HG03060 (cell line): ENCODE results near the gene NDUFA7.
"Not testable (repeated sequence)": the region's sequence is repeated elsewhere in the genome, so short reads cannot be mapped to it uniquely, and the experiment has no call there.

Experiments
- ATAC-seq: cut with Tn5 transposase; IDR thresholded peaks from one replicate; pipeline ENCODE4 v1.9.1; 2021; ENCODE audit warnings: low read depth, moderate number of reproducible peaks; ENCODE audit not compliant: unreplicated experiment

The NDUFA7 gene

DNA sequence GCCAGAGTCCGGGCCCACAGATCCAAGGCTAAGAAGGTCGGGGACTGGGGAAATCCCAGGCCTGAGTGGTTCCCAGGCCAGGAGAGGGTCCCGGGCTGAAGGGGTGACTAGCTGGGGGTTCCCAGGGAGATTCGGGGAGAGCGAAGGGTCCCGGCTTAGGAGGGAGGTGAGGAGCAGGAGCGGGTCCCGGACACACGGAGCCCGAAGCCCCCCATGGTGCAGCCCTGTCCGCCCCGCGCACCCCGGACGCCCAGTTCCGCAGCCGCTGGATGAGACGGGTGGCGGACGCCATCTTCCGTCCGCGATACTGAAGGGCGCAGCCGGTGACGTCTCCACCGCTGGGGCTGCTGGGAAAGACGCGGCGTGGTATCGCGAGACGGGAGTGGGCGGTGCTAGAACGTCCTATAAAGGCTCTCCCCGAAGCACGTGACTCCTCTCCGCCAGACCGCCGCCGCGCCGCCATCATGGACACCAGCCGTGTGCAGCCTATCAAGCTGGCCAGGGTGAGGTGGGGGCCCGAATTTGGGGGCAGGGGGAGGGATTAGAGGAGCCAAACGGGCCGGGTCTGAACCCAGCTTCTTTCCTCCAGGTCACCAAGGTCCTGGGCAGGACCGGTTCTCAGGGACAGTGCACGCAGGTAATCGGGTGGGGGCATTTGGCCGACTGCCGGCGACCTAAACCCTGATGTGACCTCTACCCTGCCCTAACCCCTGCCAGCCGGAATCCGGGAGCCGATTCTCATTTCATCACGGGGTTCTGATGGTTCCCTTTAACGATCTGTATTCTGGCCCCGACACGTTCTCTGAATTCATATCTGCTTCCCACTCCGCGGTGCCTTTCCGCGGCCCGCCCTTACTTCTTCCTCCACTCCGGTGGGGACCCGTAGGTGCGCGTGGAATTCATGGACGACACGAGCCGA, at the start of gene NDUFA7, which contains the start of gene RPS28:
TSS of gene NDUFA7 (minus strand) at position 309 of the 919 bp plus-strand sequence. CDS start at position 292, 17 bp downstream.
TSS of gene RPS28 (plus strand) at position 430 of the 919 bp plus-strand sequence. CDS start at position 465, 35 bp downstream.
- peak; percentile 65 for ATAC-seq

DNA sequence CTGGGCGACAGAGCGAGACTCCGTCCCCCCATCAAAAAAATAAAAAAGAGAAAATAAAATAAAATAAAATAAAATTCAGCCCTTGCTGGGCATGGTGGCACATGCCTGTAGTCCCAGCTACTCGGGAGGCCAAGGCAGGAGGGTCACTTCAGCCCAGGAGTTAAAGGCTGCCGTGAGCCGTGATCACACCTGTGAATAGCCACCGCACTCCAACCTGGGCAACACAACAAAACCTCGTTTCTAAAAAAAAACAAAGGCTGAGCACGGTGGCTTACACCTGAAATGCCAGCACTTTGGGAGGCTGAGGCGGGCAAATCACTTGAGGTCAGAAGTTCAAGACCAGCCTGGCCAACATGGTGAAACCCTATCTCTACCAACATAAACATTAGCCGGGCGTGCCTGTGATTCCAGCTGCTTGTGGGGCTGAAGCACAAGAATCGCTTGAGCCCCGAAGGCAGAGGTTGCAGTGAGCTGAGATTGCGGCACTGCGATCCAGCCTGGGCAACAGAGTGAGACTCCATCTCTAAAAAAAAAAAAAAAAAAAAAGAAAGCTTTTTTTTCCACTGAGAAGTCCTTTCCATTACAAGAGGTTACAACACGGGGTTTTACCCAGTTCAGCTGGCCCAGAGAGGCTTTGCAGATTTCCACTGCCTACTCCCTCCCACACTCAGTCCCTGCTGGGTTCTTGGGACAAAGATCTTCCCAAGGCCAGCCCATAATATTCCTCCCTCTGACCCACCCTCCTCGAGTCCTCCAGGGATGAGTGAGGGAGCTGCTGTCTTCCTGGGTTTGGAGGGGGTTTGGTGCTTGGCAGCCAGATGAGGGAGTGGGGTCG, 49.2 kb upstream of the NDUFA7 start:
- no peak for ATAC-seq

GRCh38 chr19:8367327-8368001, 46.3 kb upstream of the NDUFA7 start:
- no peak for ATAC-seq

GRCh38 chr19:8366961-8367326, 45.8 kb upstream of the NDUFA7 start:
- no peak for ATAC-seq

- no peak for ATAC-seq
Observed at GRCh38 chr19:8366121-8366581, 45.0 kb upstream of the NDUFA7 start.

DNA sequence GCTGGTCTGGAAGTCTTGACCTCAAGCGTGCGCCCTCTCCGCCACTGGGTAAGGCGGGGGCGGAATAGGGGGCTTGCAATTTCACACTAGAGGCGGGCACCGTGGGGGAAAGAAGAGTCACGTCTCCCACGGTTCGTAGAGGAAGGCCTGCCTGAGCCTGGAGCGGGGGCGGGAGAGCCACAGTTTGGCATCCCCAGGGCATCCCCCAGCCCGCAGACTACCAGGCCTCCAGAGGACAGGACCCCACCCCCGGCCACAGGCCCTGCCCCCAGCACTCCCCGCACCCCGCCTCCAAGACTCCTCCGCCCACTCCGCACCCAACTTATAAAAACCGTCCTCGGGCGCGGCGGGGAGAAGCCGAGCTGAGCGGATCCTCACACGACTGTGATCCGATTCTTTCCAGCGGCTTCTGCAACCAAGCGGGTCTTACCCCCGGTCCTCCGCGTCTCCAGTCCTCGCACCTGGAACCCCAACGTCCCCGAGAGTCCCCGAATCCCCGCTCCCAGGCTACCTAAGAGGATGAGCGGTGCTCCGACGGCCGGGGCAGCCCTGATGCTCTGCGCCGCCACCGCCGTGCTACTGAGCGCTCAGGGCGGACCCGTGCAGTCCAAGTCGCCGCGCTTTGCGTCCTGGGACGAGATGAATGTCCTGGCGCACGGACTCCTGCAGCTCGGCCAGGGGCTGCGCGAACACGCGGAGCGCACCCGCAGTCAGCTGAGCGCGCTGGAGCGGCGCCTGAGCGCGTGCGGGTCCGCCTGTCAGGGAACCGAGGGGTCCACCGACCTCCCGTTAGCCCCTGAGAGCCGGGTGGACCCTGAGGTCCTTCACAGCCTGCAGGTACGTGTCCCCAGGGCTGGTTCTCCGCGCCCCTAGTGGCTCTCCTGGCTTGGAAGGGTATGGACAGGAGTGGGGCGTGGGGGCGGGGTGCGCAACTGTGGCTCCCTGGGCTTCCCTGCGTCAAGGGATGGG, 42.9 kb upstream of the NDUFA7 start, which contains the start of gene ANGPTL4:
TSS of gene ANGPTL4 (plus strand) at position 353 of the 969 bp plus-strand sequence. CDS start at position 520, 167 bp downstream.
- ATAC-seq: no peak

DNA sequence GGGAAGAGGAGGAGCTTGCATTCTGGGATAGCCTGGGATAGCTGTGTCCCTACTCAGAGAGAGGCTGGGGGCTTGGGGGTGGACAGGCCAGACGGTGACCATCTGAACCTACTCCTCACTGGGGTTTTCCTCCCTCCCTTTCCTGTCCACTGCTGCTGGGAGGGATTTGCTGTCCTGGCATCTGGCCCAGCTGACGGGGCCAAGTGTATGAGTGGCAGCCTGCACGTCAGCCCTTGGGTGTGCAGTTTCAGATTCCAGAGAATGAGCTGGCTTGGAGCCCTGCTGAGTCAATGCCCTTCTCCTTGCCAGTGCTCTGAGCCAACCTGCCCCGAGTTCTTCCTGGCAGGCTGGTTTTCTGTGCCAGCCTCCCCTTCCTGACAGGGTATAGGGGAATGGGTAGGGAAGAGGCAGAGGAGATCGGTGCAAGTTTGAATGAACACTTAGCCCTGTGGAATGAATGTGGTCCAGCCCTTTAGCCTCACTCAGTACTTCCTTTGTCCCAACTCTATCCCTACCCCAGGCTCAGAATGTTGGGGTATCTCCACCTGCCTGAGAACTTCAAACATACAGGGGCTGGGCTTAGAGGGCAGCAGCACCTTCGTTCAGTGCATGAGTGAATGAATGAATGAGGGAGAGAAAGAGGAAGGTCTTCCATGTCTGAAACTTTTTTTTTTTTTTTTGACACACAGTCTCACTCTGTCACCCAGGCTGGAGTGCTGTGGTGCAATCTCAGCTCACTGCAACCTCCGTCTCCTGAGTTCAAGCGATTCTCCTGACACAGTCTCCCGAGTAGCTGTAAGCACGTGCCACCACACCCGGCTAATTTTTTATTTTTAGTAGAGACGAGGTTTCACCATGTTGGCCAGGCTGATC, 41.0 kb upstream of the NDUFA7 start:
- no peak for ATAC-seq

- no peak for ATAC-seq
Observed at GRCh38 chr19:8360196-8360595, 39.0 kb upstream of the NDUFA7 start.

- ATAC-seq: no peak
Observed at GRCh38 chr19:8358948-8359347, 37.8 kb upstream of the NDUFA7 start.

DNA sequence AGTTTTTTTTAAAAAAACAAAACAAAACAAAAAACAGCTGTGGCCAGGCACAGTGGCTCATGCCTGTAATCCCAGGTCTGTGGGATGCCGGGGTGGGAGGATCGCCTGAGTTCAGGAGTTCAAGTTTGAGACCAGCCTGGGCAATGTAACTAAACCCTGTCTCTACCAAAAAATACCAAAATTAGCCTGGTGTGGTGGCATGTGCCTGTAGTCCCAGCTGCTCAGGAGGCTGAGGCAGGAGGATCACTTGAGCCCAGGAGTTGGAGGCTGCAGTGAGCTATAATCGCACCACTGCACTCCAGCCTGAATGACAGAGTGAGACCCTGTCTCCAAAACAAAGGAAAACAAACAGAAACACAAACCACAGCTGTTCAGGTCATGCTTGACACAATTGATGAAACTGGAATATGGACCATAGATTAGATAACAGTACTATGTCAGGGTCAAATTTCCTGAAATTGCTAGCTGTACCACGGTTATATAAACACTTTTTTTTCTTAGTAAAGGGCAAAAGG, 35.9 kb upstream of the NDUFA7 start:
- no peak for ATAC-seq

DNA sequence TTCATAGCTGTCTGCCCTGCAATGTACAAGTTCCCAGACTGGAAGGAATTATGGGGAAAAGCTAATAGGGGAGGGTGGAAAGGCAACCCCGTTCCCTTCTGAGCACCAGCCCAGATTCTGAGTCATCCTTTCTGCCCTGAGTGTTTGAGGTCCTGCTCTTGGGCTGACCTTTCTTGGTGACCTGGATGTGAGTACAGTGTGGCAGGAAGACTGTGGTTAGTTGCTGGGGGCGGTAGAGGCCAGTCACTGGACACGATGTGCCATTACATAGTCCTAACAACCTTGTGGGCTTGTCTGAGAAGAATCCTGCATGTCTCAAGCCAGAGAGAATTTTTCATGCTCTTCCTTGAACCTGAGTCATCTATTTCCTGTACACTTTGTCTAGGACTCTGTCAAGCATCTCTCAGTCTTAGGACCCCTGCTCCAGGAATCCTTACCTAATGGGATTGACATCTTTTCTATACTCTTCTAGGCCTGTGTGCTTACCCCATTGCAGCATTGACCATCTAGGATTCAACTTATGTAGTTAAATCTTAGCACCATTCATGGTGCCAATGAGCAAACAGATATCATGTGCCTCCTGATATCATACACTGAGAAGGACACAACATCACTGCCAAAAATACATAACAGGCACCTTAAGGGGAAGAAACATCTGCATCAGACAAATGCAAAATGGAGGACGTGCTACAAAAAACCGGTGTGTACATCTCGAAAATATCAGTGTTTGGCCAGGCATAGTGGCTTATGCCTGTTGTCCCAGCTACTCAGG, 34.6 kb upstream of the NDUFA7 start:
- no peak for ATAC-seq

DNA sequence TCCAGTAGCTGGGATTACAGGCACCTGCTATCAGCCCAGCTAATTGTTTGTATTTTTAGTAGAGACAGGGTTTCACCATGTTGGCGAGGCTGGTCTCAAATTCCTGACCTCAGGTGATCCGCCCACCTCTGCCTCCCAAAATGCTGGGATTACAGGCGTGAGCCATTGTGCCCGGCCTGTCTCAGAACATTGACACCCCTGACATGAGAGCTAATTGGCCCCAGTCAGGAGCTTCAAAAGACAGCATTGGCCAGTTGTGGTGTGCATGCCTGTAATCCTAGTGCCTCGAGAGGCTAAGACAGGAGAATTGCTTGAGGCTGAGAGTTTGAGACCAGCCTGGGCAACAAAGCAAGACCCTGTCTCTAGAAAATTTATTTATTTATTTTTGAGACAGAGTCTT, 31.7 kb upstream of the NDUFA7 start:
- ATAC-seq: not testable (repeated sequence)

DNA sequence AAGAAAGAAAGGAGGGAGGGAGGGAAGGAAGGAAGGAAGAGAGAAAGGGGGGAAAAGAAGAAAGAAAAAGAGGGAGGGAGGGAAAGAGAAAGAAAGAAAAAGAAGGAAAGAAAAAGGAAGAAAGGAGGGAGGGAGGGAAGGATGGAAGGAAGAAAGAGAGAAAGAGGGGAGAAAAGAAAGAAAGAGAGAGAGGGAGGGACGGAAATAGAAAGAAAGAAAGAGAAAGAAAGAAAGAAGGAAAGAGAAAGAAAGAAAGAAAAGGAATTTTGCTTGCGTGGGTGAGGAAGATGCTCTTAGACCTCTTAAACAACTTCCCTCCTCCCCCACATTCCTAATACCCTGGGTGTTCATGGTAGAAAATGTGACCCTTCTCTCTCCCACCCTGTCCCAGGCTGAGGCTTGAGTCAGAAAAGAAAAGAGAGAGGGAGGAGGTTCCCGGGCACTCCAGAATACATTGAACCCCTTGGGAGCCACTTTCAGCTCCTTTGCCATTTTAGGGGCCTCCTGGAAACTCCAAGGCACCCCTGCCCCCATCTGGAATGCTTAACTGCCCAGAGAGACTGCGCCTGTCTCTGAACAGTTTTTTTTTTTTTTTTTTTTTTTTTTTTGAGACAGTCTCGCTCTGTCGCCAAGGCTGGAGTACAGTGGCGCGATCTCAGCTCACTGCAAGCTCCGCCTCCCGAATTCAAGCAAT, 31.1 kb upstream of the NDUFA7 start:
- no peak for ATAC-seq

DNA sequence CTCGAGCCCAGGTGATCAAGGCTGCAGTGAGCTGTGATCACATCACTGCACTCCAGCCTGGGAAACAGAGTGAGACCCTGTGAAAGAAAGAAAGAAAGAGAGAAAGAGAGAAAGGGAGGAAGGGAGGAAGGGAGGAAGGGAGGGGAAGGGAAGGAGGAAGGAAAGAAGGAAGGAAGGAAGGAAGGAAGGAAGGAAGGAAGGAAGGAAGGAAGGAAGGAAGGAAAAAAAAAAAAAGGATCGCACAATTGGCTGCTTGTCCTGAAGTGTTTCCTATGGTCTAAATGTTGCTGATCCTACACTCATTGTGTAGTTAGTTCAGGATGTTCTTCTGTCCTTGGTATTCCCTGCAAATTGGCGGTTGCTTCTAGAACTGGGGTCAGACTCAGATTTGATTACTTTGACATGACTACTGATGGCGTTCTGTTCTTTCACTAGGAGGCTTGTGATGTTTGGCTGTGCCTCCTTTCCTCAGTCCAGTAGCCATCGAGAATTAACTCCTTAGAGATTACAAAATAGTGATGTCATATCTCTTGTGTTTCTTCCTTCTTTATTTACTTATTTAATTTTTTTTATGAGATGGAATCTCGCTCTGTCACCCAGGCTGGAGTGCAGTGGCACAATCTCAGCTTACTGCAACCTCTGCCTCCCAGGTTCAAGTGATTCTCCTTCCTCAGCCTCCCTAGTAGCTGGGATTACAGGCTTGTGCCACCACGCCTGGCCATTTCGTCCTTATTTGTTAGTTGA, 28.6 kb upstream of the NDUFA7 start:
- ATAC-seq: not testable (repeated sequence)

GRCh38 chr19:8343483-8343844, 22.3 kb upstream of the NDUFA7 start:
- no peak for ATAC-seq
